ENCODE measurements around the gene ZWILCH.

ZWILCH gene

GRCh38 chr15:66580643-66581042 is 75.5 kb downstream of the ZWILCH start:
- Histone ChIP-seq H4K20me1 (ENCODE audit: insufficient read depth, low read length, poor library complexity, severe bottlenecking) (no peaks in the 10 kb centered on the region), H3K4me3 (ENCODE audit: low read length, poor library complexity, severe bottlenecking) (no peak overlapping the region), H3K27me3 (ENCODE audit: insufficient read depth, low read length, poor library complexity, severe bottlenecking) (no peaks in the 10 kb centered on the region), H3K9me3 (ENCODE audit: insufficient read depth, low read depth, low read length) (no peaks in the 10 kb centered on the region), H3K4me1 (ENCODE audit: insufficient read depth, low read length, poor library complexity, severe bottlenecking) (no peaks in the 10 kb centered on the region), H3K79me2 (ENCODE audit: insufficient read depth, low read length) (no peaks in the 10 kb centered on the region), H2AFZ (ENCODE audit: low read length) (no peak overlapping the region), H3K9me2 (replicated peaks; ENCODE audit: low read depth, low read length) (no peaks in the 10 kb centered on the region), H3K36me3 (ENCODE audit: insufficient read depth, low read length) (no peaks in the 10 kb centered on the region), H3K9ac (ENCODE audit: low read depth, low read length, poor library complexity, severe bottlenecking) (no peak overlapping the region), H3F3A (ENCODE audit: low read depth) (no peaks in the 10 kb centered on the region), H3K4me2 (ENCODE audit: low read depth, low read length, poor library complexity, severe bottlenecking) (no peak overlapping the region)
- no peak for TF ChIP-seq CTCF (conservative IDR thresholded peaks at IDR 0.05; ENCODE audit: low read length)
- TF ChIP-seq EZH2phosphoT487 (IDR thresholded peaks at IDR 0.05; ENCODE audit: borderline replicate concordance) = no peak

DNA sequence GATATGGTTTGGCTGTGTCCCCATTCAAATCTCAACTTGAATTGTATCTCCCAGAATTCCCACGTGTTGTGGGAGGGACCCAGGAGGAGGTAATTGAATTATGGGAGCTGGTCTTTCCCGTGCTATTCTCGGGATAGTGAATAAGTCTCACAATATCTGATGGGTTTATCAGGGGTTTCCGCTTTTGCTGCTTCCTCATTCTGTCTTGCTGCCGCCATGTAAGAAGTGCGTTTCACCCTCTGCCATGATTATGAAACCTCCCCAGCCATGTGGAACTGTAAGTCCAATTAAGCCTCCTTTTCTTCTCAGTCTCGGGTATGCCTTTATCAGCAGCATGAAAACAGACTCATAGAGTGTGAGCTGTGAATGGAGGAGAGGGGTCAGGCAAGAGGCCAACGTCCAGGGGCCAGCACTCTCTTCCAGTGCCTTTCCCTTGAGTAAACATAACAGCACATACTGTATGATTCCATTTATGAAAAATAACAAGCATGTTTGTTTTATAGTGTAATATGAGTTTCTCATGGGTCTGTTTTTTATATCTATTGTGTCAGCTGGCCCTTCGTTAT is 76.9 kb downstream of the ZWILCH start:
- no peak overlapping the region for H2AFZ ChIP-seq (ENCODE audit: low read length)
- no peak for TF ChIP-seq EZH2phosphoT487 (IDR thresholded peaks at IDR 0.05; ENCODE audit: borderline replicate concordance)
- TF ChIP-seq CTCF (conservative IDR thresholded peaks at IDR 0.05; ENCODE audit: low read length) = no peak
- H4K20me1 ChIP-seq (ENCODE audit: insufficient read depth, low read length, poor library complexity, severe bottlenecking) = no peaks in the 10 kb centered on the region
- H3K4me2 ChIP-seq (ENCODE audit: low read depth, low read length, poor library complexity, severe bottlenecking) = no peak overlapping the region
- H3K9me3 ChIP-seq (ENCODE audit: insufficient read depth, low read depth, low read length) = no peaks in the 10 kb centered on the region
- no peak overlapping the region for H3K9ac ChIP-seq (ENCODE audit: low read depth, low read length, poor library complexity, severe bottlenecking)
- H3K4me3 ChIP-seq (ENCODE audit: low read length, poor library complexity, severe bottlenecking) = no peak overlapping the region
- H3K4me1 ChIP-seq (ENCODE audit: insufficient read depth, low read length, poor library complexity, severe bottlenecking) = no peaks in the 10 kb centered on the region
- no peaks in the 10 kb centered on the region for H3K79me2 ChIP-seq (ENCODE audit: insufficient read depth, low read length)
- H3K9me2 ChIP-seq (replicated peaks; ENCODE audit: low read depth, low read length) = no peaks in the 10 kb centered on the region
- no peaks in the 10 kb centered on the region for H3F3A ChIP-seq (ENCODE audit: low read depth)
- H3K36me3 ChIP-seq (ENCODE audit: insufficient read depth, low read length) = no peaks in the 10 kb centered on the region
- H3K27me3 ChIP-seq (ENCODE audit: insufficient read depth, low read length, poor library complexity, severe bottlenecking) = no peaks in the 10 kb centered on the region

DNA sequence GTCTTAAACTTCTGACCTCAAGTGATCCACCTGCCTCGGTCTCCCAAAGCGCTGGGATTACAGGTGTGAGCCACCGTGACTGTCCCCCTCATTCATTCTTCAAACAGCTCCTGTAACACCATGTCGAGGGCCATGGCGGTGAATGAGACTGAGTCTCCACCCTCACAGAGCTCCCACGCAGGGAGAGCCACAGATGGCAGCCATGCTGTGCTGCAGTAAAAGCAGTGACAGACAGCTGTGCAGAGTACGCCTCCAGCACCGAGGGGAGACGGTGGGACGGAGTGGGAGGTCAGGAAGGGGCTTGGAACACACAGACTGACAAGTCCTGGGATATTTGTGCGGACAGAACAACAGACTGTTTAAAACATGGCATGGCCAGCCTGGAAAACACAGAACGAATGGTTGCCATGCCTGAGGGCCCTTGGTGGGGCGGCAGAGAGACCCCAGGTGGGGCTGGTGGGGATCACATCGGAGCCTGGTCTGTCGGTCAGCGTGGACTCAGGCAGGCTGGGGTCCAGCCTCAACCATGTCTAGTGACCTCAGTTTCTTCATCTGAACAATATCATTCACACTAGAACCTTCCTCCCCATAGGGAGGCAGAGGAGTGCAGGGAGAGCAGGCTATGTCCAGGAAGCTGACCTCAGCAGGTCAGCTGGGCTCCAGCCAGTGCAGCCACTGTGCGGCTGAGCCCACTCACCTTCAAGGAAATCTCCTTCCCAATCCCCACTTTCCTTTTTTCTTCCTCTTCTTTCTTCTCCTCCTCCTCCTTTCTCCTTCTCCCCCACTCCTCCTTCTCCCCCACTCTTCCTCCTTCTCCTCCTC is 81.2 kb downstream of the ZWILCH start:
- no peaks in the 10 kb centered on the region for H3F3A ChIP-seq (ENCODE audit: low read depth)
- no peaks in the 10 kb centered on the region for H3K9me3 ChIP-seq (ENCODE audit: insufficient read depth, low read depth, low read length)
- no peak for TF ChIP-seq CTCF (conservative IDR thresholded peaks at IDR 0.05; ENCODE audit: low read length)
- no peak for TF ChIP-seq EZH2phosphoT487 (IDR thresholded peaks at IDR 0.05; ENCODE audit: borderline replicate concordance)
- H3K27me3 ChIP-seq (ENCODE audit: insufficient read depth, low read length, poor library complexity, severe bottlenecking) = no peaks in the 10 kb centered on the region
- H3K9ac ChIP-seq (ENCODE audit: low read depth, low read length, poor library complexity, severe bottlenecking) = no peak overlapping the region
- no peaks in the 10 kb centered on the region for H3K9me2 ChIP-seq (replicated peaks; ENCODE audit: low read depth, low read length)
- no peak overlapping the region for H2AFZ ChIP-seq (ENCODE audit: low read length)
- H3K36me3 ChIP-seq (ENCODE audit: insufficient read depth, low read length) = no peaks in the 10 kb centered on the region
- H4K20me1 ChIP-seq (ENCODE audit: insufficient read depth, low read length, poor library complexity, severe bottlenecking) = no peaks in the 10 kb centered on the region
- no peak overlapping the region for H3K4me3 ChIP-seq (ENCODE audit: low read length, poor library complexity, severe bottlenecking)
- no peaks in the 10 kb centered on the region for H3K79me2 ChIP-seq (ENCODE audit: insufficient read depth, low read length)
- H3K4me2 ChIP-seq (ENCODE audit: low read depth, low read length, poor library complexity, severe bottlenecking) = no peak overlapping the region
- no peaks in the 10 kb centered on the region for H3K4me1 ChIP-seq (ENCODE audit: insufficient read depth, low read length, poor library complexity, severe bottlenecking)

All from Loucy (cell line).